T-helper 1 cell treated with Interleukin-12 subunit alpha and Interleukin-12 subunit beta and Interleukin-4 antibody, amounts not matched to agents 30 μg/mL and 1 μg/mL, for 36 hours (primary cell): ENCODE results near the gene TMEM215.
"Not testable (repeated sequence)": the region's sequence is repeated elsewhere in the genome, so short reads cannot be mapped to it uniquely, and the experiment has no call there.

Source experiments
- H3K27ac Mint-ChIP-seq: one replicate; pipeline ENCODE4 v1.8.0; 2021; ENCODE audit warnings: mild to moderate bottlenecking, mixed read lengths
- H3K27me3 Mint-ChIP-seq: one replicate; pipeline ENCODE4 v1.8.0; 2021; ENCODE audit warnings: low read depth, mixed read lengths
- H3K36me3 Mint-ChIP-seq: one replicate; pipeline ENCODE4 v1.8.0; 2021; ENCODE audit warnings: low read depth, mixed read lengths
- H3K4me1 Mint-ChIP-seq: one replicate; pipeline ENCODE4 v1.8.0; 2021; ENCODE audit warnings: low read depth, mixed read lengths
- H3K4me3 Mint-ChIP-seq: one replicate; pipeline ENCODE4 v1.8.0; 2021; ENCODE audit warnings: mild to moderate bottlenecking, moderate library complexity, mixed read lengths
- H3K9me3 Mint-ChIP-seq: one replicate; pipeline ENCODE4 v1.8.0; 2021; ENCODE audit warnings: mixed read lengths

Gene TMEM215

GRCh38 chr9:32783168-32783891 lies at the start of gene TMEM215:
Gene TMEM215 (plus strand): TSS chr9:32783540. CDS start chr9:32784184, 644 bp downstream.
- Mint-ChIP-seq H3K36me3 (no peaks in the 10 kb centered on the region), H3K9me3 (no peaks in the 10 kb centered on the region), H3K27ac (no peak within 1 kb of the TSS), H3K27me3 (peaks cover 63% of the 10 kb centered on the region), H3K4me1 (no peaks in the 10 kb centered on the region), H3K4me3 (no peak within 1 kb of the TSS)

GRCh38 chr9:32735476-32735875 lies 47.9 kb upstream of the TMEM215 start:
- no peaks in the 10 kb centered on the region for H3K36me3 Mint-ChIP-seq
- H3K27me3 Mint-ChIP-seq, result no peaks in the 10 kb centered on the region
- no peaks in the 10 kb centered on the region for H3K9me3 Mint-ChIP-seq
- H3K4me3 Mint-ChIP-seq, result no peak overlapping the region
- no peak overlapping the region for H3K27ac Mint-ChIP-seq
- H3K4me1 Mint-ChIP-seq, result no peaks in the 10 kb centered on the region

GRCh38 chr9:32737378-32737777 lies 46.0 kb upstream of the TMEM215 start:
- Mint-ChIP-seq H3K4me1 (no peaks in the 10 kb centered on the region), H3K27ac (no peak overlapping the region), H3K36me3 (no peaks in the 10 kb centered on the region), H3K27me3 (no peaks in the 10 kb centered on the region), H3K4me3 (no peak overlapping the region), H3K9me3 (no peaks in the 10 kb centered on the region)

GRCh38 chr9:32738501-32739172 lies 44.7 kb upstream of the TMEM215 start:
- Mint-ChIP-seq H3K27ac (no peak overlapping the region), H3K4me3 (no peak overlapping the region), H3K9me3 (no peaks in the 10 kb centered on the region), H3K4me1 (no peaks in the 10 kb centered on the region), H3K27me3 (no peaks in the 10 kb centered on the region), H3K36me3 (no peaks in the 10 kb centered on the region)

GRCh38 chr9:32741706-32742105 lies 41.6 kb upstream of the TMEM215 start:
- H3K36me3 Mint-ChIP-seq, result no peaks in the 10 kb centered on the region
- H3K27me3 Mint-ChIP-seq, result no peaks in the 10 kb centered on the region

GRCh38 chr9:32742296-32742695 lies 41.0 kb upstream of the TMEM215 start:
- Mint-ChIP-seq H3K36me3 (no peaks in the 10 kb centered on the region), H3K27me3 (no peaks in the 10 kb centered on the region), H3K4me3 (no peak overlapping the region), H3K27ac (no peak overlapping the region), H3K9me3 (no peaks in the 10 kb centered on the region), H3K4me1 (no peaks in the 10 kb centered on the region)

More at GRCh38 chr9:32741706-32742105, 41.6 kb upstream of the TMEM215 start:
- Mint-ChIP-seq H3K4me3 (no peak overlapping the region), H3K9me3 (no peaks in the 10 kb centered on the region), H3K27ac (no peak overlapping the region), H3K4me1 (no peaks in the 10 kb centered on the region)

GRCh38 chr9:32748013-32748412 lies 35.3 kb upstream of the TMEM215 start:
- no peak overlapping the region for H3K27ac Mint-ChIP-seq
- H3K4me3 Mint-ChIP-seq, result no peak overlapping the region
- no peaks in the 10 kb centered on the region for H3K4me1 Mint-ChIP-seq
- H3K36me3 Mint-ChIP-seq, result no peaks in the 10 kb centered on the region
- no peaks in the 10 kb centered on the region for H3K27me3 Mint-ChIP-seq
- no peaks in the 10 kb centered on the region for H3K9me3 Mint-ChIP-seq

- peaks cover 3% of the 10 kb centered on the region for H3K27me3 Mint-ChIP-seq
- no peaks in the 10 kb centered on the region for H3K36me3 Mint-ChIP-seq
- no peaks in the 10 kb centered on the region for H3K9me3 Mint-ChIP-seq
- no peak overlapping the region for H3K27ac Mint-ChIP-seq
- H3K4me3 Mint-ChIP-seq, result no peak overlapping the region
- no peaks in the 10 kb centered on the region for H3K4me1 Mint-ChIP-seq
Measured at GRCh38 chr9:32755730-32756129, 27.6 kb upstream of the TMEM215 start.

- Mint-ChIP-seq H3K4me3 (no peak overlapping the region), H3K36me3 (no peaks in the 10 kb centered on the region), H3K4me1 (no peaks in the 10 kb centered on the region), H3K27ac (no peak overlapping the region), H3K27me3 (peaks cover 3% of the 10 kb centered on the region), H3K9me3 (no peaks in the 10 kb centered on the region)
Measured at GRCh38 chr9:32764139-32764538, 19.2 kb upstream of the TMEM215 start.

GRCh38 chr9:32775283-32775682 lies 8.1 kb upstream of the TMEM215 start:
- no peak overlapping the region for H3K4me3 Mint-ChIP-seq
- no peaks in the 10 kb centered on the region for H3K4me1 Mint-ChIP-seq
- H3K36me3 Mint-ChIP-seq, result no peaks in the 10 kb centered on the region
- H3K9me3 Mint-ChIP-seq, result peaks cover 15% of the 10 kb centered on the region
- no peak overlapping the region for H3K27ac Mint-ChIP-seq
- H3K27me3 Mint-ChIP-seq, result peaks cover under 1% of the 10 kb centered on the region

- H3K27me3 Mint-ChIP-seq, result peaks cover 9% of the 10 kb centered on the region
- no peaks in the 10 kb centered on the region for H3K36me3 Mint-ChIP-seq
Measured at GRCh38 chr9:32776201-32776600, 7.1 kb upstream of the TMEM215 start.

GRCh38 chr9:32782476-32783167 lies 718 bp upstream of the TMEM215 start:
- H3K36me3 Mint-ChIP-seq, result no peaks in the 10 kb centered on the region
- no peaks in the 10 kb centered on the region for H3K4me1 Mint-ChIP-seq
- H3K4me3 Mint-ChIP-seq, result no peak overlapping the region
- H3K27me3 Mint-ChIP-seq, result peaks cover 59% of the 10 kb centered on the region
- no peak overlapping the region for H3K27ac Mint-ChIP-seq
- H3K9me3 Mint-ChIP-seq, result no peaks in the 10 kb centered on the region

More at GRCh38 chr9:32776201-32776600, 7.1 kb upstream of the TMEM215 start:
- Mint-ChIP-seq H3K4me3 (no peak overlapping the region), H3K9me3 (peaks cover 15% of the 10 kb centered on the region), H3K27ac (no peak overlapping the region), H3K4me1 (no peaks in the 10 kb centered on the region)

- Mint-ChIP-seq H3K27me3 (peaks cover 47% of the 10 kb centered on the region), H3K36me3 (no peaks in the 10 kb centered on the region), H3K4me1 (no peaks in the 10 kb centered on the region), H3K9me3 (no peaks in the 10 kb centered on the region), H3K27ac (no peak overlapping the region), H3K4me3 (no peak overlapping the region)
Measured at GRCh38 chr9:32787816-32788215, 4.5 kb downstream of the TMEM215 start.

- not testable (repeated sequence) for H3K4me1 Mint-ChIP-seq, H3K27ac Mint-ChIP-seq, H3K36me3 Mint-ChIP-seq, H3K27me3 Mint-ChIP-seq, H3K4me3 Mint-ChIP-seq
- peaks cover 15% of the 10 kb centered on the region for H3K9me3 Mint-ChIP-seq
Measured at GRCh38 chr9:32796015-32796414, 12.7 kb downstream of the TMEM215 start.

- H3K27me3 Mint-ChIP-seq, result no peaks in the 10 kb centered on the region
- no peaks in the 10 kb centered on the region for H3K36me3 Mint-ChIP-seq
- no peak overlapping the region for H3K4me3 Mint-ChIP-seq
- no peaks in the 10 kb centered on the region for H3K4me1 Mint-ChIP-seq
- peaks cover 4% of the 10 kb centered on the region for H3K9me3 Mint-ChIP-seq
- H3K27ac Mint-ChIP-seq, result no peak overlapping the region
Measured at GRCh38 chr9:32801530-32801929, 18.2 kb downstream of the TMEM215 start.
